ENCODE data around the gene KAT2A. TPM values are rescaled to one million over a fixed set of nuclear protein-coding genes. Genes with fewer than 3 reads are reported as not detected.
A peak's percentile ranks its signal among the peaks of the same experiment; 100 is the strongest.

KAT2A gene
- total RNA-seq (2021) (44.8 to 54.0 TPM (median 52.7 TPM) in 3 replicates), Bru-seq, nascent RNA (percentile 54 among the genes with signal in this experiment)
- long read RNA-seq, experiment 1, transcript KAT2A-201 (18 exons, 3,109 nt), result minor isoform, 38 of 150 reads
- long read RNA-seq, experiment 1, transcript KAT2A-202 (18 exons, 2,990 nt), result major isoform, 41 of 150 reads
- long read RNA-seq, experiment 1, partial matches to known transcripts, result 16 of 150 reads
- long read RNA-seq, experiment 1, other reads (novel, unspliced or antisense), result 55 of 150 reads
- long read RNA-seq, experiment 2, transcript KAT2A-201 (18 exons, 3,109 nt), result major isoform, 12 of 32 reads
- long read RNA-seq, experiment 2, partial matches to known transcripts, result 8 of 32 reads
- long read RNA-seq, experiment 2, other reads (novel, unspliced or antisense), result 11 of 32 reads
- long read RNA-seq, experiment 3, partial matches to known transcripts, result 2 of 3 reads
- long read RNA-seq, experiment 3, other reads (novel, unspliced or antisense), result 1 of 3 reads

- ChIA-PET CTCF (interaction anchor here (0.5 to 4.5 kb wide), 40 partner anchors 9 to 1141 kb away, joined by 3 to 54 read pairs (median 4); partner anchors contain the start of genes CNP, DHX58, DNAJC7 and KCNH4), POLR2A (interaction anchor here (0.5 to 1.4 kb wide), 9 partner anchors 13 to 628 kb away, joined by 3 to 6 read pairs (median 3); partner anchors contain the start of genes DNAJC7, KCNH4 and NKIRAS2)
- DNase-seq (ENCODE audit: low spot score) (peak; percentile 85), ATAC-seq (peak; percentile 73)
- Mint-ChIP-seq H3K36me3 (peaks cover 26% of the 10 kb centered on the region), H3K9me3 (no peaks in the 10 kb centered on the region), H3K27me3 (ENCODE audit: low read depth) (no peaks in the 10 kb centered on the region), H3K4me1 (peaks cover 31% of the 10 kb centered on the region), H3K4me3 (peak within 1 kb of the TSS; percentile 69), H3K27ac (0 out of 2 replicates have a peak within 1 kb of the TSS, but pooled peaks have one; percentile 19)
- TF ChIP-seq CTCF (IDR thresholded peaks at IDR 0.05), result no peak
- peak; percentile 55; the same call in 1 of the 2 replicates for TF ChIP-seq MAX (CRISPR knock-in tag; IDR thresholded peaks at IDR 0.05)
- TF ChIP-seq ARID4B (CRISPR knock-in tag; IDR thresholded peaks at IDR 0.05; ENCODE audit: borderline replicate concordance), result peak; percentile 44; the same call in 1 of the 2 replicates
- TF ChIP-seq USF1 (CRISPR knock-in tag; IDR thresholded peaks at IDR 0.05), result 0 out of 2 replicates have a peak, but pooled peaks have one; percentile 15
- TF ChIP-seq ZNF512 (CRISPR knock-in tag; IDR thresholded peaks at IDR 0.05; ENCODE audit: borderline replicate concordance), result no peak
- 0 out of 2 replicates have a peak, but pooled peaks have one; percentile 55 for TF ChIP-seq FOXK1 (CRISPR knock-in tag; IDR thresholded peaks at IDR 0.05)
Observed at GRCh38 chr17:42120770-42121769, at the start of gene KAT2A. TSS of gene KAT2A (minus strand) at chr17:42121367. CDS start at chr17:42121304, 63 bp downstream.

GRCh38 chr17:42169351-42169750, 48.2 kb upstream of the KAT2A start:
- Mint-ChIP-seq H3K36me3 (no peaks in the 10 kb centered on the region), H3K27ac (no peak overlapping the region), H3K4me3 (no peak overlapping the region), H3K4me1 (no peaks in the 10 kb centered on the region), H3K9me3 (no peaks in the 10 kb centered on the region), H3K27me3 (ENCODE audit: low read depth) (no peaks in the 10 kb centered on the region; the same call in 1 of the 2 replicates)
- no peak for DNase-seq (ENCODE audit: low spot score)
- no peak for ATAC-seq
- ChIA-PET CTCF (interaction anchor here (1.5 kb wide), 1 partner anchor 53 kb away, joined by 5 read pairs; no protein-coding TSS in a partner anchor), POLR2A (no interaction called here)
- TF ChIP-seq IRF1 (CRISPR knock-in tag; IDR thresholded peaks at IDR 0.05) (no peak), CDX4 (CRISPR knock-in tag; IDR thresholded peaks at IDR 0.05; ENCODE audit: borderline replicate concordance) (no peak), ZBTB43 (CRISPR knock-in tag; IDR thresholded peaks at IDR 0.05) (no peak), NR2C2 (CRISPR knock-in tag; IDR thresholded peaks at IDR 0.05) (no peak), ATF2 (CRISPR knock-in tag; IDR thresholded peaks at IDR 0.05; ENCODE audit: borderline replicate concordance, low read depth) (no peak), PRRX2 (CRISPR knock-in tag; IDR thresholded peaks at IDR 0.05) (no peak), CBFB (CRISPR knock-in tag; IDR thresholded peaks at IDR 0.05; ENCODE audit: low read depth) (no peak), RORB (CRISPR knock-in tag; IDR thresholded peaks at IDR 0.05) (no peak)
